Fibroblast of lung (primary cell): ENCODE data around the gene ZNF154. TPM values are rescaled to one million over a fixed set of nuclear protein-coding genes. Genes with fewer than 3 reads are reported as not detected.

ENCODE experiments used
- DNase-seq, 2 donors: peaks; one replicate each; pipeline versions ENCODE4 v3.0.0 to v3.0.0-alpha.2; 2010; ENCODE audit warnings: low read depth in 2 of 2
- H2AFZ ChIP-seq: 2 replicates; pipeline ENCODE4 v1.5.1; 2012; ENCODE audit warnings: low read length, control low read depth, inconsistent platforms
- H3K27ac ChIP-seq: 2 replicates; pipeline ENCODE4 v1.5.1; 2011; ENCODE audit warnings: low read length, control low read depth; ENCODE audit not compliant: insufficient read depth
- H3K27me3 ChIP-seq: 2 replicates; pipeline ENCODE4 v1.5.1; 2011; ENCODE audit warnings: mild to moderate bottlenecking, low read length; ENCODE audit not compliant: control insufficient read depth, insufficient read depth
- H3K36me3 ChIP-seq: 2 replicates; pipeline ENCODE4 v1.5.1; 2011; ENCODE audit warnings: low read length; ENCODE audit not compliant: control insufficient read depth, insufficient read depth
- H3K4me1 ChIP-seq: 2 replicates; pipeline ENCODE4 v1.5.1; 2011; ENCODE audit warnings: low read length; ENCODE audit not compliant: control insufficient read depth, insufficient read depth; ENCODE audit errors: extremely low read depth
- H3K4me2 ChIP-seq: 2 replicates; pipeline ENCODE4 v1.5.1; 2011; ENCODE audit warnings: low read length, control low read depth; ENCODE audit not compliant: insufficient read depth; ENCODE audit errors: extremely low read depth
- H3K4me3 ChIP-seq, 4 experiments: fragments of 200-600 bp in 1 of 4; sonication (generic) in 1 of 4; replicated peaks in 1 of 4; 2 replicates each; pipeline ENCODE4 v1.5.1; 2011 to 2016; ENCODE audit warnings: low read length in 4 of 4, low read depth in 3 of 4, mild to moderate bottlenecking in 3 of 4, control low read depth in 2 of 4, inconsistent platforms in 1 of 4, mixed read lengths in 1 of 4; ENCODE audit not compliant: insufficient read depth in 1 of 4; ENCODE audit errors: control extremely low read depth in 1 of 4
- H3K79me2 ChIP-seq: 2 replicates; pipeline ENCODE4 v1.5.1; 2012; ENCODE audit warnings: mild to moderate bottlenecking, low read length, inconsistent platforms; ENCODE audit not compliant: control insufficient read depth, insufficient read depth
- H3K9ac ChIP-seq: 2 replicates; pipeline ENCODE4 v1.5.1; 2011; ENCODE audit warnings: mild to moderate bottlenecking, low read length, control low read depth; ENCODE audit not compliant: insufficient read depth
- H3K9me3 ChIP-seq: 2 replicates; pipeline ENCODE4 v1.5.1; 2012; ENCODE audit warnings: low read depth, low read length; ENCODE audit not compliant: control insufficient read depth, insufficient read depth
- H4K20me1 ChIP-seq: 2 replicates; pipeline ENCODE4 v1.5.1; 2011; ENCODE audit warnings: low read length; ENCODE audit not compliant: control insufficient read depth, insufficient read depth; ENCODE audit errors: extremely low read depth
- CTCF ChIP-seq, 2 donors: IDR thresholded peaks in 1 of 2; conservative IDR thresholded peaks in 1 of 2; 1 replicate in 1 of 2; 2 replicates in 1 of 2; pipeline ENCODE4 v1.5.1; 2011 to 2012; ENCODE audit warnings: low read length in 2 of 2, control low read depth in 1 of 2, inconsistent platforms in 1 of 2, low read depth in 1 of 2, mild to moderate bottlenecking in 1 of 2
- EZH2 ChIP-seq: IDR thresholded peaks from 2 replicates; pipeline ENCODE4 v1.5.1; 2012; ENCODE audit warnings: low read length, control low read depth, mild to moderate bottlenecking; ENCODE audit errors: missing control alignments
- polyA plus RNA-seq, 2 donors: library from polyadenylated mRNA; depleted of rRNA in 1 of 2; stranded (reverse) in 1 of 2; unstranded in 1 of 2; fragments of >200 nt; gene quantifications; 2 replicates each; pipeline ENCODE4 v1.2.1, GENCODE V29; 2011 to 2012; ENCODE audit warnings: missing spikeins in 1 of 2
- total RNA-seq: library from RNA; depleted of rRNA; stranded (reverse); fragments of >200 nt; gene quantifications from 2 replicates; pipeline ENCODE4 v1.2.1, GENCODE V29; 2014

ZNF154 gene
- total and polyA plus RNA-seq, 2 donors (not counting 1 experiment from before 2014, with no cell fraction given): 2.7 to 6.3 TPM

- DNase-seq: no peak
Measured at GRCh38 chr19:57754091-57754673, 45.2 kb upstream of the ZNF154 start.

GRCh38 chr19:57748029-57748428 is 39.0 kb upstream of the ZNF154 start:
- no peak overlapping the region for H3K9ac ChIP-seq
- no peaks in the 10 kb centered on the region for H4K20me1 ChIP-seq
- H2AFZ ChIP-seq: no peak overlapping the region
- H3K79me2 ChIP-seq: peaks cover 21% of the 10 kb centered on the region
- H3K27me3 ChIP-seq: no peaks in the 10 kb centered on the region
- H3K9me3 ChIP-seq: peaks cover 1% of the 10 kb centered on the region
- peaks cover 3% of the 10 kb centered on the region for H3K4me1 ChIP-seq
- DNase-seq: no peak
- peak overlapping the region; percentile 21 to 98 (median 84) for H3K4me3 ChIP-seq
- H3K27ac ChIP-seq: no peak overlapping the region
- TF ChIP-seq EZH2 (no peak), CTCF (conservative IDR thresholded peaks at IDR 0.05 in 1 of 2, IDR thresholded peaks at IDR 0.05 in 1 of 2; ENCODE audit: low read depth in 1 of 2, low read length in 2 of 2) (no peak)
- peak overlapping the region; percentile 92 for H3K4me2 ChIP-seq
- H3K36me3 ChIP-seq: peaks cover 7% of the 10 kb centered on the region

More at GRCh38 chr19:57754091-57754673, 45.2 kb upstream of the ZNF154 start:
- Histone ChIP-seq H3K4me3 (no peak overlapping the region), H3K27ac (no peak overlapping the region), H3K4me1 (no peaks in the 10 kb centered on the region), H3K9me3 (peaks cover 10% of the 10 kb centered on the region), H4K20me1 (no peaks in the 10 kb centered on the region), H2AFZ (no peak overlapping the region), H3K9ac (no peak overlapping the region), H3K36me3 (peaks cover 21% of the 10 kb centered on the region), H3K4me2 (no peak overlapping the region), H3K27me3 (no peaks in the 10 kb centered on the region), H3K79me2 (peaks cover 3% of the 10 kb centered on the region)
- no peak for TF ChIP-seq EZH2
- TF ChIP-seq CTCF (conservative IDR thresholded peaks at IDR 0.05 in 1 of 2, IDR thresholded peaks at IDR 0.05 in 1 of 2; ENCODE audit: low read depth in 1 of 2, low read length in 2 of 2): no peak

GRCh38 chr19:57747472-57747807 is 38.4 kb upstream of the ZNF154 start:
- Histone ChIP-seq H2AFZ (no peak overlapping the region), H3K4me1 (peaks cover 3% of the 10 kb centered on the region), H3K4me2 (peak overlapping the region; percentile 92), H3K79me2 (peaks cover 21% of the 10 kb centered on the region), H3K27me3 (no peaks in the 10 kb centered on the region), H3K9ac (peak overlapping the region; percentile 66), H3K9me3 (no peaks in the 10 kb centered on the region), H3K36me3 (peaks cover 4% of the 10 kb centered on the region), H3K27ac (no peak overlapping the region), H4K20me1 (no peaks in the 10 kb centered on the region), H3K4me3 (peak overlapping the region; percentile 21 to 98 (median 84))
- no peak for DNase-seq
- TF ChIP-seq EZH2 (no peak), CTCF (conservative IDR thresholded peaks at IDR 0.05 in 1 of 2, IDR thresholded peaks at IDR 0.05 in 1 of 2; ENCODE audit: low read depth in 1 of 2, low read length in 2 of 2) (no peak)
